GM10266 (cell line): ENCODE measurements around the gene THRA.

Experiments
- DNase-seq: peaks from one replicate; pipeline ENCODE4 v3.0.0; 2012; ENCODE audit errors: extremely low spot score
- TF ChIP-seq, protein P1 (sequence below): IDR thresholded peaks from 2 replicates; pipeline ENCODE4 v1.5.1; 2012; ENCODE audit warnings: mild to moderate bottlenecking, low read depth; ENCODE audit not compliant: control insufficient read depth, insufficient read depth; ENCODE audit errors: missing control alignments

THRA gene

DNA sequence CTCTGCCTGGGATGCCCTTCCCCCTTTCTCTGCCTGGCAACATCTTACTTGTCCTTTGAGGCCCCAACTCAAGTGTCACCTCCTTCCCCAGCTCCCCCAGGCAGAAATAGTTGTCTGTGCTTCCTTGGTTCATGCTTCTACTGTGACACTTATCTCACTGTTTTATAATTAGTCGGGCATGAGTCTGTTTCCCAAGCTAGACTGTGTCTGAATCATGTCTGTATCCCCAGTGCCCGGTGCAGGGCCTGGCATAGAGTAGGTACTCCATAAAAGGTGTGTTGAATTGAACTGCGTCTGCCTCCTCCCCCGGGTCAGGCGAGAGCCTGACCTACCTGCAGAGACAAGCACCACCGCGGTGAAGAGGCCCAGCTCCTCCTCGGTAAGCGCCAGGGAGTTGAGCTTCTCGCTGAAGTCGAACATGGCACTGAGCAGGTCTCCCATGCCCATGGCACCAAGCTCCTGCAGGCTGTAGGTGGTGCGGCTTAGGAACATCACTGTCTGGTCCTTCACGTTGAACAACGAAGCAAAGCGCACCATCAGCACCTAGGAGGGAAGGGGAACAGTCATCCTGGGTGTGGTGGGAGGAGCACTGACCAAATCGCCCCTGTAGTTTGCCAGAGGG, 30.9 kb downstream of the THRA start:
- DNase-seq, result no peak
- TF ChIP-seq, protein P1, sequence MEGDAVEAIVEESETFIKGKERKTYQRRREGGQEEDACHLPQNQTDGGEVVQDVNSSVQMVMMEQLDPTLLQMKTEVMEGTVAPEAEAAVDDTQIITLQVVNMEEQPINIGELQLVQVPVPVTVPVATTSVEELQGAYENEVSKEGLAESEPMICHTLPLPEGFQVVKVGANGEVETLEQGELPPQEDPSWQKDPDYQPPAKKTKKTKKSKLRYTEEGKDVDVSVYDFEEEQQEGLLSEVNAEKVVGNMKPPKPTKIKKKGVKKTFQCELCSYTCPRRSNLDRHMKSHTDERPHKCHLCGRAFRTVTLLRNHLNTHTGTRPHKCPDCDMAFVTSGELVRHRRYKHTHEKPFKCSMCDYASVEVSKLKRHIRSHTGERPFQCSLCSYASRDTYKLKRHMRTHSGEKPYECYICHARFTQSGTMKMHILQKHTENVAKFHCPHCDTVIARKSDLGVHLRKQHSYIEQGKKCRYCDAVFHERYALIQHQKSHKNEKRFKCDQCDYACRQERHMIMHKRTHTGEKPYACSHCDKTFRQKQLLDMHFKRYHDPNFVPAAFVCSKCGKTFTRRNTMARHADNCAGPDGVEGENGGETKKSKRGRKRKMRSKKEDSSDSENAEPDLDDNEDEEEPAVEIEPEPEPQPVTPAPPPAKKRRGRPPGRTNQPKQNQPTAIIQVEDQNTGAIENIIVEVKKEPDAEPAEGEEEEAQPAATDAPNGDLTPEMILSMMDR, result no peak

DNA sequence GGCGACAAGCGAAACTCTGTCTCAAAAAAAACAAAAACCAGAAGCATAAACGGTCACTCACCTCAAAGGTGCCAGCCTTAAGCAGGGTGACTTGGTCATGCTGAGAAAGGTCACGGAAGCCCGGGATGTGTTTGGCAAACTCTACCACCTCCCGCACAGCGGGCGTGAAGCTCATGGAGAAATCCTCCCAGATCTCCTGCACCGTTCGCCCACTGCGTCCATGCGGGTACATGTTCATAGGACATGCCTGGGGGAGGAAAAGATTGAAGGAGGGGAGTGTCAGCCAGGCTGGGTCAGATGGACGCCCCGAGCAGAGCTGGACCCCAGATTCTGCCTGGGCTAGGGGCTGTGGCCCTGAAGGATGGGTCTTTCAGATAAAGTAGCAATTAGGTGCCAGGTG, 32.1 kb downstream of the THRA start:
- DNase-seq, result no peak
- TF ChIP-seq, protein P1, result no peak

GRCh38 chr17:40095351-40095943, 32.7 kb downstream of the THRA start:
- no peak for DNase-seq
- TF ChIP-seq, protein P1, result no peak

GRCh38 chr17:40095944-40096791, 33.4 kb downstream of the THRA start:
- DNase-seq, result peak; percentile 94

GRCh38 chr17:40097087-40097486, 34.3 kb downstream of the THRA start:
- TF ChIP-seq, protein P1, result no peak
- no peak for DNase-seq

More at GRCh38 chr17:40095944-40096791, 33.4 kb downstream of the THRA start:
- TF ChIP-seq, protein P1, result no peak

- TF ChIP-seq, protein P1, result no peak
- DNase-seq, result no peak
Measured at GRCh38 chr17:40097931-40098845, 35.4 kb downstream of the THRA start.
